Measurements from ENCODE around the gene NPAS3. TPM values are rescaled to one million over a fixed set of nuclear protein-coding genes. Genes with fewer than 3 reads are reported as not detected.

Gene NPAS3
- total RNA-seq, 1 experiment from 2014 or later = not detected

DNA sequence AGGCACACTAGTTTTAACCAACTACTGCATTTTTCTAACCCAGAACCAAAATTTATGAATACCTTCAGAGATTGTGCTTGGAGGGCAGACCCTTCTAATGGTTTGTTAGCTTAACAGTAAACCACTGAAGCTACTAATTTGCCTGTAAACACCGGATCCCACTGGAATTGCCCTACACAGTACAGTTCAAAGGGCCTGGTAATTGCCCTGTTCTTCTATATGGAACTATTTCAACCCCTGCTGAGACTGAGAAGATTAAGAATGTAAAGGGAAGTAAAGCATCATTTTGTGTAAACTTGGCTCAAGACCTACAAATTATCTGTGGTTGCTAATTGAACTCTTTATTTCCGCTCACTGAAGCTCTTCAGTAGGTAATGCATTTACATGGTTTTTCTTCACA lies 468.1 kb downstream of the NPAS3 start:
- Histone ChIP-seq H3K27me3 (ENCODE audit: insufficient read depth, low read length) (no peaks in the 10 kb centered on the region), H4K20me1 (ENCODE audit: insufficient read depth) (no peaks in the 10 kb centered on the region), H3K4me2 (ENCODE audit: low read length) (no peak overlapping the region), H3K9me2 (ENCODE audit: insufficient read depth) (no peaks in the 10 kb centered on the region), H3K9ac (ENCODE audit: low read length) (no peak overlapping the region), H3K27ac (ENCODE audit: low read depth, low read length) (no peak overlapping the region), H3K4me1 (ENCODE audit: control insufficient read depth in 1 of 2, insufficient read depth in 2 of 2, low read length in 2 of 2) (no peaks in the 10 kb centered on the region), H3K36me3 (ENCODE audit: control insufficient read depth in 1 of 2, insufficient read depth in 2 of 2, low read length in 2 of 2) (no peaks in the 10 kb centered on the region), H3K4me3 (replicated peaks in 1 of 2; ENCODE audit: low read depth in 1 of 2, low read length in 2 of 2) (no peak overlapping the region), H3K9me3 (ENCODE audit: control insufficient read depth in 1 of 2, insufficient read depth in 1 of 2, low read depth in 1 of 2, low read length in 2 of 2) (peaks cover 0 to 10% of the 10 kb centered on the region in 2 experiments; a peak in 3 of 4 replicates), H2AFZ (ENCODE audit: low read depth, low read length, poor library complexity, severe bottlenecking) (no peak overlapping the region), H3K79me2 (ENCODE audit: insufficient read depth, low read length) (no peaks in the 10 kb centered on the region)
- intact Hi-C loops (cut with micrococcal nuclease) = no loop called here
- DNase-seq (ENCODE audit: low read depth, low spot score) (no peak), ATAC-seq (no peak)
- BruUV-seq (replicated peaks) = no TSS peak
- POLR2A ChIA-PET = no interaction called here
- CTCF ChIA-PET = no interaction called here
- RAD21 ChIA-PET (ENCODE audit: low non-redundant PET in 1 of 2, low total read pairs in 2 of 2, uncharacterized antibody in 2 of 2, unreplicated experiment in 2 of 2) = no interaction called here
- TF ChIP-seq ZNF274 (IDR thresholded peaks at IDR 0.05; ENCODE audit: low read depth, low read length) (no peak), CEBPB (IDR thresholded peaks at IDR 0.05; ENCODE audit: low read depth) (no peak)

DNA sequence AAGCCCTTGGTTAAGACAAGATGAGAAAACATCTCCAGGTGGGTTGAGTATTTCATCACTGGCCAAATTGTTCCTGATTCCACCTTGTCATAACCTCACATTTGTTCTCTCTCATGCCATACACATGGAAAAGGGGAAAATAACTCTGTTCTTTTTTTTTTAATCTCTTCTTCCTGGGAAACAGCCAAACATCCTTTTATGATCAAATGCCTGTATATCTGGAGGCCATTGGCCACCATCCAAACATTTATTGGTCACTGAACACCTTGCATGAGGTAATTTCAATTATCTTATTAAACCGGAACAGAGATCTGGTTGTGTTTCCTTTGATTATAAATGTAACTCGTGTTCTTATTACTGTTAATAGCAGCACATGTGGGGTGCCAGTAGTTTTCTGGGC lies 469.6 kb downstream of the NPAS3 start:
- Histone ChIP-seq H3K4me2 (ENCODE audit: low read length) (no peak overlapping the region), H4K20me1 (ENCODE audit: insufficient read depth) (no peaks in the 10 kb centered on the region), H3K4me3 (replicated peaks in 1 of 2; ENCODE audit: low read depth in 1 of 2, low read length in 2 of 2) (no peak overlapping the region), H2AFZ (ENCODE audit: low read depth, low read length, poor library complexity, severe bottlenecking) (no peak overlapping the region), H3K9ac (ENCODE audit: low read length) (no peak overlapping the region), H3K4me1 (ENCODE audit: control insufficient read depth in 1 of 2, insufficient read depth in 2 of 2, low read length in 2 of 2) (no peaks in the 10 kb centered on the region), H3K9me2 (ENCODE audit: insufficient read depth) (no peaks in the 10 kb centered on the region), H3K79me2 (ENCODE audit: insufficient read depth, low read length) (no peaks in the 10 kb centered on the region), H3K27me3 (ENCODE audit: insufficient read depth, low read length) (no peaks in the 10 kb centered on the region), H3K36me3 (ENCODE audit: control insufficient read depth in 1 of 2, insufficient read depth in 2 of 2, low read length in 2 of 2) (no peaks in the 10 kb centered on the region), H3K9me3 (ENCODE audit: control insufficient read depth in 1 of 2, insufficient read depth in 1 of 2, low read depth in 1 of 2, low read length in 2 of 2) (peaks cover 0 to 10% of the 10 kb centered on the region in 2 experiments; a peak in 3 of 4 replicates), H3K27ac (ENCODE audit: low read depth, low read length) (no peak overlapping the region)
- intact Hi-C loops (cut with micrococcal nuclease) = no loop called here
- ATAC-seq (no peak), DNase-seq (ENCODE audit: low read depth, low spot score) (no peak)
- RAD21 ChIA-PET (ENCODE audit: low non-redundant PET in 1 of 2, low total read pairs in 2 of 2, uncharacterized antibody in 2 of 2, unreplicated experiment in 2 of 2) = no interaction called here
- POLR2A ChIA-PET = no interaction called here
- TF ChIP-seq YY1 (IDR thresholded peaks at IDR 0.05; ENCODE audit: extremely low read depth, insufficient replicate concordance, low read depth, low read length) (no peak), JUND (IDR thresholded peaks at IDR 0.05) (no peak), RAD21 (IDR thresholded peaks at IDR 0.05; ENCODE audit: low read depth) (no peak)
- CTCF ChIA-PET = no interaction called here
- BruUV-seq (replicated peaks) = no TSS peak
